Activated CD8-positive, alpha-beta memory T cell treated with anti-CD3 and anti-CD28 coated beads, Interleukin-2, amount 50 U/mL, for 1 hour (primary cell): ENCODE results near the gene PLEKHA1.

Experiments used
- DNase-seq: peaks from one replicate; pipeline ENCODE4 v3.0.0-alpha.2; 2020; ENCODE audit errors: extremely low read depth

PLEKHA1 gene

GRCh38 chr10:122480146-122480833, 105.8 kb downstream of the PLEKHA1 start:
- no peak for DNase-seq

- no peak for DNase-seq
Measured at GRCh38 chr10:122481296-122482056, 107.0 kb downstream of the PLEKHA1 start.
